Lung (tissue), 12 donors: ENCODE measurements around the gene DAB1. TPM values are rescaled to one million over a fixed set of nuclear protein-coding genes. Genes with fewer than 3 reads are reported as not detected.

Source experiments
- ATAC-seq: fragments of 200-7000 bp; cut with Tn5 transposase; one replicate; pipeline ENCODE4 v1.9.1; 2020; ENCODE audit warnings: moderate number of reproducible peaks; ENCODE audit not compliant: insufficient read depth, low FRiP score
- DNase-seq, 3 donors: peaks; one replicate each; pipeline ENCODE4 v3.0.0-alpha.2; 2013 to 2017
- H3K27ac ChIP-seq, 2 donors: one replicate each; pipeline ENCODE4 v1.5.1; 2013; ENCODE audit warnings: mild to moderate bottlenecking in 2 of 2, moderate library complexity in 2 of 2, control low read depth in 1 of 2, inconsistent platforms in 1 of 2, low read depth in 1 of 2, low read length in 1 of 2
- H3K27me3 ChIP-seq, 3 donors: one replicate each; pipeline ENCODE4 v1.5.1; 2013; ENCODE audit warnings: low read length in 2 of 3; ENCODE audit not compliant: control insufficient read depth in 3 of 3, insufficient read depth in 3 of 3
- H3K36me3 ChIP-seq, 4 donors: one replicate each; pipeline ENCODE4 v1.5.1; 2013; ENCODE audit warnings: low read length in 4 of 4, mild to moderate bottlenecking in 1 of 4, moderate library complexity in 1 of 4; ENCODE audit not compliant: control insufficient read depth in 4 of 4, insufficient read depth in 4 of 4
- H3K4me1 ChIP-seq, 5 donors: one replicate each; pipeline ENCODE4 v1.5.1; 2013; ENCODE audit warnings: low read length in 5 of 5, mild to moderate bottlenecking in 2 of 5, moderate library complexity in 1 of 5; ENCODE audit not compliant: control insufficient read depth in 5 of 5, insufficient read depth in 5 of 5
- H3K4me3 ChIP-seq: one replicate; pipeline ENCODE4 v1.5.1; 2013; ENCODE audit warnings: mild to moderate bottlenecking, control low read depth, moderate library complexity
- H3K9ac ChIP-seq, 2 donors: one replicate each; pipeline ENCODE4 v1.5.1; 2013; ENCODE audit warnings: low read length in 2 of 2, control low read depth in 1 of 2; ENCODE audit not compliant: insufficient read depth in 1 of 2
- H3K9me3 ChIP-seq, 4 donors: one replicate each; pipeline ENCODE4 v1.5.1; 2013; ENCODE audit warnings: low read length in 3 of 4, mild to moderate bottlenecking in 1 of 4, moderate library complexity in 1 of 4; ENCODE audit not compliant: control insufficient read depth in 4 of 4, insufficient read depth in 3 of 4
- WGBS, 2 donors: extraction: QIAGEN DNeasy Blood & Tissue Kit; methylation state at CpG; one replicate each; pipeline ENCODE4 v1.1.7; 2013; 5-methylcytosine and 5-hydroxymethylcytosine counted together
- polyA plus RNA-seq, 2 donors: library from polyadenylated mRNA; stranded (reverse); fragments of 200-250 nt; gene quantifications; one replicate each; pipeline ENCODE4 v1.2.1, GENCODE V29; 2013
- total RNA-seq, 2 donors: library from RNA; depleted of rRNA in 1 of 2; stranded (reverse); fragments of >200 nt in 1 of 2; gene quantifications; one replicate each; pipeline ENCODE4 v1.2.1, GENCODE V29; 2014 to 2021
- TF ChIP-seq, protein P1 (sequence below): IDR thresholded peaks from 2 replicates; pipeline ENCODE4 v1.5.1; 2012; ENCODE audit warnings: mild to moderate bottlenecking; ENCODE audit errors: control extremely low read depth, extremely low read depth
- donor health status: control.
- donor health status: control.
- donor health status: Bipolar disorder and iron deficiency.
- donor health status: healthy.
- donor health status: DM: yes; HTN: yes; CAD: no.

DAB1 gene
- total and polyA plus RNA-seq, 4 donors, result 0.06 to 0.77 (median 0.10) TPM

DNA sequence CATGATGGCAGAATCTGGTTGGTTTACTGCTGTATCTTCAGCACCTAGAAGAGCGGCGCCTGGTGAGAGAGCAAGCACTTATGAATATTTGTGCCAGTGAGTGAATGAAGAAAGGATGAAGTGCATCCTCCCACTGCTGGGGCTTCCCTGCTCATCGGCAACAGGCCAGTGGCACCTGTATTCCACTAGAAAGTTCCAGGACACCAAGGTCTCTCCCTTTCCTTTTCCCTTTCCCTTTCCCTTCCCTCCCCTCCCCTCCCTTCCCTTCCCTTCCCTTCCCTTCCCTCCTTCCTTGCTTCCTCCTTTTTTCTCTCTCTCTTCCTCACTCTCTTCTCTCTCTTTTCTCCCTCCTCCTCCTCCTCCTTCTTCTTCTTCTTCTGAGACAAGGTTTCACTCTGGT lies 86.2 kb downstream of the DAB1 start:
- Histone ChIP-seq H3K4me1 (peaks cover 0 to 5% (median 0%) of the 10 kb centered on the region in 5 donors), H3K9ac (no peak overlapping the region), H3K27me3 (no peaks in the 10 kb centered on the region), H3K4me3 (no peak overlapping the region), H3K9me3 (no peaks in the 10 kb centered on the region), H3K27ac (no peak overlapping the region), H3K36me3 (no peaks in the 10 kb centered on the region)
- DNase-seq (no peak), ATAC-seq (no peak)
- WGBS, 2 donors, result 68 to 78% methylated on average over 3 of the region's 3 CpGs
- TF ChIP-seq, protein P1, sequence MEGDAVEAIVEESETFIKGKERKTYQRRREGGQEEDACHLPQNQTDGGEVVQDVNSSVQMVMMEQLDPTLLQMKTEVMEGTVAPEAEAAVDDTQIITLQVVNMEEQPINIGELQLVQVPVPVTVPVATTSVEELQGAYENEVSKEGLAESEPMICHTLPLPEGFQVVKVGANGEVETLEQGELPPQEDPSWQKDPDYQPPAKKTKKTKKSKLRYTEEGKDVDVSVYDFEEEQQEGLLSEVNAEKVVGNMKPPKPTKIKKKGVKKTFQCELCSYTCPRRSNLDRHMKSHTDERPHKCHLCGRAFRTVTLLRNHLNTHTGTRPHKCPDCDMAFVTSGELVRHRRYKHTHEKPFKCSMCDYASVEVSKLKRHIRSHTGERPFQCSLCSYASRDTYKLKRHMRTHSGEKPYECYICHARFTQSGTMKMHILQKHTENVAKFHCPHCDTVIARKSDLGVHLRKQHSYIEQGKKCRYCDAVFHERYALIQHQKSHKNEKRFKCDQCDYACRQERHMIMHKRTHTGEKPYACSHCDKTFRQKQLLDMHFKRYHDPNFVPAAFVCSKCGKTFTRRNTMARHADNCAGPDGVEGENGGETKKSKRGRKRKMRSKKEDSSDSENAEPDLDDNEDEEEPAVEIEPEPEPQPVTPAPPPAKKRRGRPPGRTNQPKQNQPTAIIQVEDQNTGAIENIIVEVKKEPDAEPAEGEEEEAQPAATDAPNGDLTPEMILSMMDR, result no peak

DNA sequence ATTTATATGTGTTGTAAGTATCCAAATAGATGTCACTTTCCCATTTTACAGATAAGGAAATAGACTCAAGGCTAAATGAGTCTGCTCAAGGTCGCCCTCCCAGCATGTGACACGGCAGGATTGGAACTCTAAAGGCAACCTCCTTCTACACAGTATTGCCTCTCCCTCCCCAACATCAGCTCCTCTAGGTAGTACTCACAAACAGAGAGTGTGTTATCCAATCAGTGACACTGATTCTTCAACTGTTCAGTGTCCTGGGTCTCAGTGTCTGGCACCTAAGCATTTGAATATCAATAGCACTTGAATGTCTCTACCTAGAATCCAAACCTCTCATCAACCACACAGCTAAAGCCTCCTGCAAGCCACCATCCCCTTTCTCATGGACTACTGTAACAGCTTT lies 87.1 kb downstream of the DAB1 start:
- no peaks in the 10 kb centered on the region for H3K27me3 ChIP-seq
- H3K4me1 ChIP-seq, result peaks cover 0 to 5% (median 0%) of the 10 kb centered on the region in 5 donors
- H3K4me3 ChIP-seq, result no peak overlapping the region
- 50 to 52% methylated on average over 2 of the region's 2 CpGs for WGBS, 2 donors
- TF ChIP-seq, protein P1, result no peak
- no peaks in the 10 kb centered on the region for H3K9me3 ChIP-seq
- no peak overlapping the region for H3K27ac ChIP-seq
- H3K9ac ChIP-seq, result no peak overlapping the region
- H3K36me3 ChIP-seq, result no peaks in the 10 kb centered on the region
- no peak for ATAC-seq
- no peak for DNase-seq

GRCh38 chr1:57331620-57332019 lies 92.2 kb downstream of the DAB1 start:
- H3K4me1 ChIP-seq, result peaks cover 0 to 2% (median 0%) of the 10 kb centered on the region in 5 donors
- WGBS, 2 donors, result 75 to 94% methylated on average over 3 of the region's 3 CpGs
- H3K27me3 ChIP-seq, result no peaks in the 10 kb centered on the region
- no peak overlapping the region for H3K4me3 ChIP-seq
- no peak overlapping the region for H3K27ac ChIP-seq
- H3K36me3 ChIP-seq, result no peaks in the 10 kb centered on the region
- DNase-seq, result no peak
- TF ChIP-seq, protein P1, result no peak
- ATAC-seq, result no peak
- no peaks in the 10 kb centered on the region for H3K9me3 ChIP-seq
- no peak overlapping the region for H3K9ac ChIP-seq

- Histone ChIP-seq H3K27me3 (no peaks in the 10 kb centered on the region), H3K4me1 (no peaks in the 10 kb centered on the region), H3K27ac (no peak overlapping the region), H3K36me3 (no peaks in the 10 kb centered on the region), H3K9ac (no peak overlapping the region), H3K9me3 (no peaks in the 10 kb centered on the region), H3K4me3 (no peak overlapping the region)
- WGBS, 2 donors, result 71 to 83% methylated on average over 1 of the region's 1 CpG
- ATAC-seq (no peak), DNase-seq (no peak)
- TF ChIP-seq, protein P1, result no peak
Measured at GRCh38 chr1:57329937-57330336, 93.9 kb downstream of the DAB1 start.
